SJCRH30 (cell line): ENCODE results near the gene CXCR6. TPM values are rescaled to one million over a fixed set of nuclear protein-coding genes. Genes with fewer than 3 reads are reported as not detected.

Experiments
- DNase-seq, 2 experiments: peaks; one replicate each; pipeline ENCODE4 v3.0.0-alpha.2; 2015 to 2020
- H3K27ac ChIP-seq: fragments of 250-450 bp; sonication (Bioruptor Pico); 2 replicates; pipeline ENCODE4 v1.5.1; 2020; ENCODE audit warnings: mild to moderate bottlenecking, moderate library complexity
- H3K27me3 ChIP-seq: fragments of 250-450 bp; sonication (Bioruptor Pico); 2 replicates; pipeline ENCODE4 v1.5.1; 2020; ENCODE audit warnings: mild to moderate bottlenecking, moderate library complexity
- H3K36me3 ChIP-seq: fragments of 250-450 bp; sonication (Bioruptor Pico); 2 replicates; pipeline ENCODE4 v1.5.1; 2020; ENCODE audit warnings: mild to moderate bottlenecking, moderate library complexity
- H3K4me1 ChIP-seq: fragments of 250-450 bp; sonication (Bioruptor Pico); 2 replicates; pipeline ENCODE4 v1.5.1; 2020; ENCODE audit warnings: mild to moderate bottlenecking, moderate library complexity
- H3K4me3 ChIP-seq: fragments of 250-450 bp; sonication (Bioruptor Pico); 2 replicates; pipeline ENCODE4 v1.5.1; 2020; ENCODE audit warnings: mild to moderate bottlenecking, moderate library complexity
- H3K9me3 ChIP-seq: fragments of 250-450 bp; sonication (Bioruptor Pico); replicated peaks from 2 replicates; pipeline ENCODE4 v1.5.1; 2020; ENCODE audit warnings: mild to moderate bottlenecking, moderate library complexity
- total RNA-seq: library from RNA; depleted of rRNA; stranded (reverse); fragments of >200 nt; shearing (Covaris generic); gene quantifications from 2 replicates; pipeline ENCODE4 v1.2.3, GENCODE V29; 2014

CXCR6 gene
- total RNA-seq, 1 experiment from 2014 or later, result not detected

DNA sequence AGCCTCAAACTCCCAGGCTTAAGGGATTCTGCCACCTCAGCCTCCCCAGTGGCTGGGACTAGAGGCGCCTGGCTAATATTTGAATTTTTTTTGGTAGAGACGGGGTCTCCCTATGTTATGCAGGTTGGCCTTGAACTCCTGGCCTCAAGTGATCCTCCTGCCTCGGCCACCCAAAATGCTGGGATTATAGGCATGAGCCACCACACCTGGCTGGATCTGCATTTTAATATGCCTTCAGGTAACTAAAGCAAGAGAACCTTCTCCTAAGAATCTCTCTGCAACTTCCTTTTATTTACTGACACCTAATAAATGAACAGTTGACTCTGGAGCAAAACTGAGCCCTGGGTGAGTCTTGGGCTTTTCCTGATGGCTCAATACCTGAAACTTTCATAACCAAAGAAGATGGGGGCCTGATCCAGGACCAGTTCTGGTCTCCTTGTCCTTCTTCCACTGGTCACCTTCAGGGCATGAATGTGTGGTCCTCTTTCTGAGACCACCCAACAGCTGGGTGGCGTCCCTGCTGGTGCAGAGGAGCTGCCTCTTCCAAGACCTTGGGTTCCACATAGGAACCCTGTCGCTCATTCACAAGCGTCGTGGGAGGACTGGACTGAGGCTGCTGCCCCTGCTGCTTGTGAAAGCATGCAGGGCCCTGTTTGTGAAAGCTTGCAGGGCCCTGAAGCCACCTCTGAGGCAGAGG, 28.8 kb upstream of the CXCR6 start:
- no peak for DNase-seq
- Histone ChIP-seq H3K27ac (no peak overlapping the region), H3K9me3 (no peaks in the 10 kb centered on the region), H3K36me3 (no peaks in the 10 kb centered on the region), H3K4me1 (peaks cover 5% of the 10 kb centered on the region; the same call in 1 of the 2 replicates), H3K27me3 (no peaks in the 10 kb centered on the region), H3K4me3 (no peak overlapping the region)

DNA sequence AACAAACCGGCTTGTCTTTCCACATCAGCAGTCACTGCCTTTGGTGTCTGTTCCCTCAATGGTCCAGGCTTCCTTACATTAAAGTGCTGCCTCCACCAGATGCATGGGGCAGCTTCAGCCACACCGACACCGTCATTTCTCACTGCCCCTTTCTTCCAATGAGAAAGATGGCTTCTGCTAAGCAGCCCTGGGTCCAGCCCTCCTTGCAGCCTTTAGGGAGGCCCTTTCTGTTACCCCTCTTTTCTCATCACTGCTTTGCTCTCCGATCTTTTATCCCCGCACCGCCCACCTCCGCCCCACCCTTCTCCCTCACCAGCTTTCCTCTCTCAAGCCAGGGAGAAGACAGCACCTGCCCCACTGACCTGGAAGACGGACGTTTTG, 28.2 kb upstream of the CXCR6 start:
- no peak for DNase-seq
- no peaks in the 10 kb centered on the region for H3K9me3 ChIP-seq
- no peak overlapping the region for H3K27ac ChIP-seq
- no peaks in the 10 kb centered on the region for H3K36me3 ChIP-seq
- H3K4me1 ChIP-seq, result peaks cover 5% of the 10 kb centered on the region; the same call in 1 of the 2 replicates
- H3K4me3 ChIP-seq, result no peak overlapping the region
- no peaks in the 10 kb centered on the region for H3K27me3 ChIP-seq

DNA sequence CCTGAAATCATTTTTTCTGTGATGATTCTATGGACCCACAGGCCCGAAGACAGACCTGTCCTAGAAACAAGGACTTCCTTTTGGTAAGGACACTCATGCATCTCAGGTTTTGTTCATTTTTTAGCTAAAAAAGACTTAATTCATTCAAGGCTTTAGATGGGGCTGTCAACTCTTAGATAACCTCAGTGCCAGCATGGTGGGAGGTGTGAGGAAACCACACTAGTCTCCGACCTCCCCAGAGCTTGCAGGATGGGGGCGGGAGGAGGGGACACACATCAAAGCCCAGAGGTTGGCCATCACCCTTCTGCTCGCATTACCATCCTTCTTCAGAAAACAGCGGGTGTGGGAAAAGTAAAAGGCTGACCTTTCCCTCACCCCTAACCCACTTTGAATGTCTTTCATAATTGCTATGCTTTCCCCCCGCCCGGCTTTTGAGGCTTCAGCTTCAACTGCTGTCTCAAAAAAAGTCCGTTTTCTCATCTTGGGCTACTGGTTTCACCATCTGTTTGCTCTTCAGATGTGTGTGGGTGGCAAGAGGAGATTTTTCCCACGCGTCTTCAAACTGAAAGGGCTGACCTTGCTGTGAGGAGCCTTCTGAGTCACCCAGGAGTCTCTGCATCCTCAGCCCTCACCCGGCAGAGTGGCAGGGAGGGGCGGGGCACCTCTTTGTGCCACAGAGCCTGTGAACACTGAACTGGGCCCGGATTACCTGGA, 27.6 kb upstream of the CXCR6 start:
- Histone ChIP-seq H3K36me3 (no peaks in the 10 kb centered on the region), H3K4me3 (no peak overlapping the region), H3K27me3 (no peaks in the 10 kb centered on the region), H3K4me1 (peaks cover 5% of the 10 kb centered on the region; the same call in 1 of the 2 replicates), H3K27ac (no peak overlapping the region), H3K9me3 (no peaks in the 10 kb centered on the region)
- DNase-seq, result peak; percentile 13 to 34

DNA sequence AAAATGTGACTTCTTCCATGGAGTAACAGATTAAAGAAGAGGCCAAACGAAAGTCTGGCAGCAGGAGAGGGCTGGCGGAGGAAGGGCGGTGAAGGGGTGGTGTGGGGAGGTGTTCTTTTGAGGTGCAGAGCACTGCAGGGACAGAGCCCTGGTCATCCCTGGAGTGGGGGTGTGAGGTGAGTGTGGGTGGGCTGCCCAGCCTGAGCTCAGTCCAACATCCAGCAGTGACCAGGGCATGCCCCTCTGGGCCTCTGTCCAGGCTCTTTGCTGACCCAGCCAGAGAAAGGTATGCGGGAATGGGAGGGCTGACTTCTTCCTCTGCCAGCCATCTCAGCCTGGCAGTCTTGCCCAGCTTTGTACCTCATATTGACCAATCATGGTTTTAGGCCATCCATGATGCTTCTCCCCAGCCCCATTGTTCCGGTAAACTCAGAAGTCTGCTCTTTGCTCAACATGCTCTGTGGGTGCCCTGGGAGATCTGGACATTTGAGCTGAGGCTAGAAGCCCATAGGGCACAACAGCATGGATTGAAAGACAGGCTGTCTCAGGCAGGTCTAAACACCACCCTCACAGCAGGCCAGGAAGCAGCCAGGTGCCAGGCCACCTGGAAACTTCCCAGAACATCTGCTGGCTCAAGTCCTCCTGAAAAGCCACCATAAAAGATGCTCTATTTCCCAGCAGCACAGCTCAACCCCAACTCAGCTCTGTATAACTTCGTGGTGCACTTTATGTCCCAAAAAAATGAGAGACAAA, 25.9 kb upstream of the CXCR6 start:
- Histone ChIP-seq H3K27me3 (no peaks in the 10 kb centered on the region), H3K27ac (no peak overlapping the region), H3K4me3 (no peak overlapping the region), H3K36me3 (no peaks in the 10 kb centered on the region), H3K9me3 (no peaks in the 10 kb centered on the region), H3K4me1 (peaks cover 11% of the 10 kb centered on the region; the same call in 1 of the 2 replicates)
- DNase-seq, result no peak

DNA sequence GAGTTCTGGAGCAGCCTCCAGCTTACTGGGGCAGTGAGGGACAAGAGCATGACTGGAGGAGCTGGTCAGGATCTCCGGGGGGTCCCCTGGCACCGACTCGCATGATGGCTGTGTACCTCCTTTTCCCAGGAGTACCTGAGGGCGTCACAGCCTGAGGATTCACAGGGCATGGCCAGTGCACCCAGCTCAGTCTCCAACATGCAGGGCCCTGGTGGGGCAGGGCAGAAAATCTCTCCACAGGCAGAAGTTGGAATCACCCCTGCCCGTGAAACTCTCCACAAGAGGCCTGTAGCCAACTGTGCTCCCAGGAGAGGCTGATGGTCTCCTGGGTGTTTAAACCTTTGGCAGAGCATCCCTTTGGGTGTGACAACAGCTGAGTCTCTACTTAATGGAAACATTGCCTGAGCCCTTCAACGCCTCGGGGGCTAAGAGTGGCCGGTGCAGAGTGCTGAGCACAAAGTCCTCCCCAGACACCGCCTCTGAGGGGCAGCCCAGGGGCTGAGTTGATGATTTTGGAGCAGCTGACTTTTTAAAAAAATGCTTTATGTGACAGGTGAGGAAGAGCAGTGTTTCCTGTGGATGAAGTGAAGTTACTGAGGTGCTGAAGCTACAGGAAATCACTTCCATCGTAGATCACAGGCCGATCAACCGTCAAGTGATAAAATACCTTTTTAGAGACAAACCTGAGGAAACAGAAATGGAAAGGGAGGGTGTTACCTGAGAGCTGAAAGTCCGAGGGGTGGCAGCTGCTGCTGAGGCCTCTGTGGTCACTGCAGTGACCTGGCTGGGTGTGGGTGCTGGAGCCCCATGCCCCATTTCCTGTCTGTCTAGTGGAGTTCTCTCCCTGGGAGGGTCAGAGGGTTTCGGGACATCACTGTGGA, 21.9 kb upstream of the CXCR6 start:
- no peak overlapping the region for H3K27ac ChIP-seq
- DNase-seq, result peak; percentile 47 to 64
- no peaks in the 10 kb centered on the region for H3K9me3 ChIP-seq
- no peak overlapping the region for H3K4me3 ChIP-seq
- H3K27me3 ChIP-seq, result no peaks in the 10 kb centered on the region
- H3K36me3 ChIP-seq, result no peaks in the 10 kb centered on the region
- H3K4me1 ChIP-seq, result peaks cover 6% of the 10 kb centered on the region; the same call in 1 of the 2 replicates

DNA sequence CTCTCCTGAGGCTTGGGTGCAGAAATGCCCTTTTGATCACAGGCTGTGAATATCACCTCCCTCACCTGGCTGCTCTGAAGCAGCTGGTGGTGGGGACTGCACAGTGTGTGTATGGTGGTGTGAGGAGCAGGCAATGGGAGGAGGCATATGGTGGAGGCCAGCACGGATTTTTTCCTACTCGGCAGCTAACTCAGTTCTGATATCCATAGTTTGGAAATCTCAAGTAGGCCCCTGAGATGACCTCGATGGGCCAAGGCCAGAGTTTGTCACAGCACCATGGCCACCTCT, 21.3 kb upstream of the CXCR6 start:
- H3K27me3 ChIP-seq, result no peaks in the 10 kb centered on the region
- no peaks in the 10 kb centered on the region for H3K36me3 ChIP-seq
- H3K4me1 ChIP-seq, result peaks cover 6% of the 10 kb centered on the region; the same call in 1 of the 2 replicates
- no peak overlapping the region for H3K4me3 ChIP-seq
- DNase-seq, result no peak
- no peak overlapping the region for H3K27ac ChIP-seq
- no peaks in the 10 kb centered on the region for H3K9me3 ChIP-seq

DNA sequence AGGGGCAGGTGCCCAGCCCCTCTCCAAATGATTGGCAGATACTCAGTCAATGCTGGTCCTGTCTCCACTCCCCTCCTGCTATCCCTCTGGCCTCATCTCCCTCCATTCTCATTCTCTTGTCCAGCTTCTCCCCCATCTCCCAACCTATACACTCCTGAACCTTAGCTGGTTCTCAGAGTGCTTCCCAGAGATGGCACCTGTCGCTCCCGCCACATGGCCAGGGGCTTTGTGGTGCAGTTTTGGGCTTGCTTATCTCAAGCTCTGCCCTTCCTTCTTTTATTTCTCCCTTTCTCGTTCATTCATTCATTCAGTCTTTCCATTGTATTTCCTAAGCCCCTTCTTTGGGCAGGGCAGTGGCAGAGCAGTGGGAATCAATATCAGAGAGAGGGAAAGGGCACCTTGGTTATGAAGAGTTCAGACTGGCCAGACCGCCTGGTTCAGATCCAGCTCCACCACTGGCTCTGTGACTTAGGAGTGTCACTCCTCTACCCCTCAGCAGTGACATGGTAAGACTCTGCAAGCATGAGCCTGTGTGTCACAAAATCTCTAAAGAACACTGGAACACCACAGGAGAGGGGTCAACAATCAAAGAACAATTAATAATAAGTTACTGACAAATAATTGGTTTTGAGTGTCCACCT, 20.2 kb upstream of the CXCR6 start:
- no peak for DNase-seq
- no peaks in the 10 kb centered on the region for H3K9me3 ChIP-seq
- no peak overlapping the region for H3K27ac ChIP-seq
- no peaks in the 10 kb centered on the region for H3K36me3 ChIP-seq
- H3K4me1 ChIP-seq, result peaks cover 6% of the 10 kb centered on the region; the same call in 1 of the 2 replicates
- H3K27me3 ChIP-seq, result no peaks in the 10 kb centered on the region
- no peak overlapping the region for H3K4me3 ChIP-seq

DNA sequence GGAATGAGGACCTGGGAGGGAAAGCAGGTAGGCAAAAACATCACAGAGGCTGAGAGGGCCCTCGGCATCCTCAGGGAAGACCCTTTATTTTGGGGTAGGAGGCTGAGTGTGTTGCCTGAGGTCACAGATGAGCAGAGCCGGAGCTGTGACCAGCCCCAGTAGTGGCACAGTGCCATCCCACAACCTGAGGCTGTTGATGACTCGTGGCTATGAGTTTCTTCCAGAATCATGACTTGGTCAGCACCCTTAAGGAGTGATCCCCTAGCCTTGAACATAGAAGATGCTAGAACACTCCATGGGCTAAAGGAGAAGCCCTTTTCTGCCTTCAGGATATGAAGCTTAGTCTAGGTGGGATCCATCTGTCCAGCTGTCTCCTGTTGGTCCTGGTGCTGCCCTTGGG, 19.5 kb upstream of the CXCR6 start:
- no peak for DNase-seq
- no peaks in the 10 kb centered on the region for H3K27me3 ChIP-seq
- no peaks in the 10 kb centered on the region for H3K9me3 ChIP-seq
- H3K4me1 ChIP-seq, result peaks cover 6% of the 10 kb centered on the region; the same call in 1 of the 2 replicates
- no peak overlapping the region for H3K27ac ChIP-seq
- no peaks in the 10 kb centered on the region for H3K36me3 ChIP-seq
- H3K4me3 ChIP-seq, result no peak overlapping the region

DNA sequence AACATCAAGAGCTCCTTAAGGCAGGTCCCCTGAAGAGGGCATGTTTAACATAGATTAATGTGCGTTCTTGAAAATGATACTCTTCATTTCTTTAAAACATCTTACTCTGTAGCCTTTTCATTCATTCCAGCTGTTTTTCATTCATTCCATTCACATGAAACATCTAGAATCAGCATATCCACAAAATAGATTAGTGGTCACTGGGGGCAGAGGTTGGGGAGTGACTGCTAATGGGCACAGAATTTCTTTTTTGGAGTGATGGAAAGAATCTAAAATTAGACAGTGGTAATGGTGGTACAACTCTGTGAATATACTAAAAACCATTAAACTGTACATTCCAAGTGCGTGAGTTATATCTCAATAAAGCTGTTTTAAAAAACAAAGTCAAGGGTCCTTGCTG, 15.4 kb upstream of the CXCR6 start:
- Histone ChIP-seq H3K36me3 (no peaks in the 10 kb centered on the region), H3K27ac (no peak overlapping the region), H3K4me1 (no peaks in the 10 kb centered on the region), H3K27me3 (no peaks in the 10 kb centered on the region), H3K9me3 (no peaks in the 10 kb centered on the region), H3K4me3 (no peak overlapping the region)
- DNase-seq, result no peak

DNA sequence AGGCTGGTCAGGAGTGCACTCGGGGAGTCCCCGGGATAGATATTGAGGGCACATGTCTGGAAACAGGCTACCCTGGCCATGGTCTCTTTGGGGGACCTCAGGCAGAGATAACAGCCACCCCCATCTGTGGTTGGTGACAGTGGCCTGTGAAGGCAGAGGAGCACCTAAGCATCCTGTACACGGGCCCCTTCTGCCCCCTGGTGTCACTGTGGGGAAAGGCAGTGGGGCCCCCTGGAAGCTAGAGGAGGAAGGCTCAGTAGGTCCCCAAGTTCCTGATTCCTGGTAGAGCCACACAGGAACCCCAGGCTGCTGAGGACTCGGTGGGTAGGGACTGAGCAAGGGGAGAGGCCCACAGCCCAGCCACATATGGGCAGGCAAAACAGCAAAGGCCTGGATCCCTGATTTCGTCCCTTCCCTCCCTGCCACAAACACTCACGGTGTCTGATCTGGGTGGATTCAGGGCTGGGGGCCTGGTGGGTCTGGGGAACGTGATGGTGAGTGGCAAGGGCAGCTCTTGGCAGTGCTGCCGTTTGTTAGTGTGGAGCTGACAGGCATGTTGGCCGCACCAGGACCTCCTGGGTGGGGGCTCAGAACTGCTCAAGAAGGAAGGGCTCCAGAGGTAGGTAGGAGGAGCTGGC, 14.1 kb upstream of the CXCR6 start:
- peak; percentile 41 to 69 for DNase-seq
- no peaks in the 10 kb centered on the region for H3K9me3 ChIP-seq
- no peak overlapping the region for H3K27ac ChIP-seq
- no peaks in the 10 kb centered on the region for H3K4me1 ChIP-seq
- no peaks in the 10 kb centered on the region for H3K27me3 ChIP-seq
- H3K36me3 ChIP-seq, result no peaks in the 10 kb centered on the region
- H3K4me3 ChIP-seq, result no peak overlapping the region

DNA sequence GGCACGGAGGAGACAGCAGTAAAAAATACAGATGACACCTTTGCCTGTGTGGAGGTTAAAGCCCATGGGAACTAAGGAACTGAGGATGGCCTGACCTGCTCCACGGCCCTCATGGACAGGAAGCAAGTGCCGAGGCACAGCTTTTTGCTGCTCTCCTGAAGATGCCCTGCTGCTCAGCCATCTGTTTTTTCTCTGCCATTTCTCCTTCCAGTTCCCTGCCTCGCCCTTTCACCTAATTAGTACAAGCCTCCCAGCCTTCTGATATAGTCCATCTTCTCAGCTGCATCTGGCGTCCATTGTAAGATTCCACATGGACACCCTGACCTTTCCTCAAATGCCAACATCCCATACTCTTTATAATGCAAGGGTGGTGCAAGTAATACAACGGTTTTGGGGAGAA, 11.8 kb upstream of the CXCR6 start:
- H3K27ac ChIP-seq, result no peak overlapping the region
- no peaks in the 10 kb centered on the region for H3K4me1 ChIP-seq
- no peaks in the 10 kb centered on the region for H3K9me3 ChIP-seq
- H3K36me3 ChIP-seq, result no peaks in the 10 kb centered on the region
- no peak for DNase-seq
- no peaks in the 10 kb centered on the region for H3K27me3 ChIP-seq
- H3K4me3 ChIP-seq, result no peak overlapping the region

DNA sequence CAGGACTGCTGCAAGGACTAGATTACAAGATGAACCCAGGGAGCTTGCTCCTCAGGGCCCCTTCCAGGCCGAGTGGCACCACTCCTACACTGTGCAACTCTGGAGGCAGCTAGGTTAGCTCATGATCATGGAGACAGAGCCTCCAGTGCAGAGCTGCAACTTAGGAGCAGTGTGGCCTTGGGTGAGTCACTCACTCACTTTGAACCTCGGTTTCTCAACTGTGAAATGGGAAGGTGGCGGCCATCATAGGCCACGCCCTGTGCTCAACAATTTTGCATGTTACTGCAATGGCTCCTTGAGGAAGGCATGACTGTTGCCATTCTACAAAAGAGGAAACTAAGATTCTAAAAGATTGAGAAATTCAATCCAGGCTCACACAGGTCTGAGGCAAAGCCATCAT, 11.2 kb upstream of the CXCR6 start:
- no peak for DNase-seq
- Histone ChIP-seq H3K4me3 (no peak overlapping the region), H3K27me3 (no peaks in the 10 kb centered on the region), H3K36me3 (no peaks in the 10 kb centered on the region), H3K9me3 (no peaks in the 10 kb centered on the region), H3K4me1 (no peaks in the 10 kb centered on the region), H3K27ac (no peak overlapping the region)

DNA sequence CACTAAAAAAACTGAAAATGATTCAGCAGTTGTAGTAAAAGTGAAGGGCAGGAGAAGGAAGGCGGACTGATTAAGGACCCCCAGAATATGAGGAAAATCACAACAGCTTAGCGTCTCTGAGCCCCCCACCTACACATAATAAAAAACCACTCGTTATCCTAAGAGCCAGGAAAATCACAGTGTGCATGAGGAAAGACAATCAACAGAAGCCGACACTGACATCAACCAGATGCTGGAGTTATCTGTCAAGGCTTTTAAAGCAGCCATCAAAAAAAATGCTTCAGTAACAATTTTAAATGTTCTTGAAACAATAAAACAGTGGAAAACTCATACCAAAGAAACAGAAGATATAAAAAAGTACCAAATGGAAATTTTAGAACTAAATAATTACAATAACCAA, 9.7 kb upstream of the CXCR6 start:
- no peaks in the 10 kb centered on the region for H3K36me3 ChIP-seq
- H3K4me1 ChIP-seq, result no peaks in the 10 kb centered on the region
- no peak overlapping the region for H3K4me3 ChIP-seq
- DNase-seq, result no peak
- no peaks in the 10 kb centered on the region for H3K27me3 ChIP-seq
- H3K27ac ChIP-seq, result no peak overlapping the region
- no peaks in the 10 kb centered on the region for H3K9me3 ChIP-seq

DNA sequence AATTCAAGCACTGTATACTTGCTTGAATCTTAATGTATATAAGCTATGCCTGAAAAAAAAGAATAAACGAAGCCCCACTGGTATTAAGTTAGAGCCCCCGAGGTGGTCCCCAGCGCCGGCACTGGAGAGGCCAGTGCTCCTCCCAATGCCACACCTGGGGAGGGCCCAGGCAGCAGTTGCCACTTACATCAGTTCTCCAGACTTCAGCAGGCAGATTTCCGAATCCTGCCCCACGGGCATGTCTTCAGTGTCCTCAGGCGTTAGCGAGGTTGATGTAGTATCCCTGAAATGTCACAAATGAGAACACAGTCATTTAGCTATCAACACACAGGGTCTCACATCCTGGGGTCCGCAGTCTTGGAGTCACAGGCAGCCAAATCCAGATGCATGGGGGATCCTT, 7.0 kb upstream of the CXCR6 start:
- no peaks in the 10 kb centered on the region for H3K9me3 ChIP-seq
- no peak overlapping the region for H3K4me3 ChIP-seq
- no peaks in the 10 kb centered on the region for H3K36me3 ChIP-seq
- H3K4me1 ChIP-seq, result no peaks in the 10 kb centered on the region
- H3K27me3 ChIP-seq, result no peaks in the 10 kb centered on the region
- no peak overlapping the region for H3K27ac ChIP-seq
- no peak for DNase-seq
